ENCODE measurements around the gene TMEM201.

Gene TMEM201

DNA sequence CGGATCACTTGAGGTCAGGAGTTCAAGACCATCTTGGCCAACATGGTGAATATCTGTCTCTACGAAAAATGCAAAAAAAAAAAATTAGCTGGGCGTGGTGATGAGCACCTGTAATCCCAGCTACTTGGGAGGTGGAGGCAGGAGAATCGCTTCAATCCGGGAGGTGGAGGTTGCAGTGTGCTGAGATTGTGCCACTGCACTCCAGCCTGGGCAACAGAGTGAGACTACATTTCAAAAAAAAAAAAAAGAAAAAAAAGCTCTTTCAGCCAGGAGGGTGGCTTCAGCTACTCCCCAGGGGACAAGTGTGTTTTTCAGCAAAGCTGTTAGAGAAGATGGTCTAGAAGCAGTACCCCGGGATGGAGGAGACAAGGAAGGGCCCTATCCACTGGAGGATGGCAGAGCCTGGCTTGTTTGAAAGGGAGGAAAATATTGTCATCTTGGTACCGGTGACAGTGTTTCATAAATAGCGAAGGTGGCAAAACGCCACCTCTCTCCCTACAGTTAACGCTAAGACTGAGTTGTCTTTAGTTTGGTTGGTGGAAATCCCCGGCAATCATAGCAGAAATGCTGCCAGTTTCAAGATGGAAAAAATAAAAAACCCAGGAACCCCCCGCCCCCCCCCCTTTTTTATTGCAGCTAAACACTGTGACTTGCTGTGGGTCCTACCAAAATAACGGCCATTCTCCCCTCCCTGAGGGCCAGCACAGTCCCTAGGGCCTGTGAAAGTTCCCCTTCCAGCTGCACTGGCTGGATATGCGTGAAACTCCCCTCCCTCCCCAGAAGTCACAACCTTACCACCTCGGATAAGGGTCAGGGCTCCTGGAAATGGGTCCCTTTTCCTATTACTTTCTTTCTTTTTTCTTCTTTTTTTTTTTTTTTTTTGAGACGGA is 66.4 kb downstream of the TMEM201 start:
- DNase-seq, result peak; percentile 51

DNA sequence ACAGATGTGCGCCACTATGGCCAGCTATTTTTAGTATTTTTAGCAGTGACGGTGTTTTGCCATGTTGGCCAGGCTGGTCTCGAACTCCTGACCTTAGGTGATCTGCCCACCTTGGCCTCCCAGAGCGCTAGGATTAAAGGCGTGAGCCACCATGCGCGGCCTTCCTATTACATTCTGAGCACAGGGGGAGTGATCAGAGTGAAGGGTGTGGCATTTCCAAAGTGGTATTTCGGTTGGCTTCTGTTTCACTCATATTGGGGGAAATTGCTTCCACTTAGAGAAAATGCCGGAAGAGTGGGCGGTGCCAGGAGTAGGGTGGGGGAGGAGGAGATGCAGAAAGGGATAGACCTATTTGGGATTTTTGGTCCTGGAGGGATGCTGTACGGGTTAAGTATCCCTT is 67.1 kb downstream of the TMEM201 start:
- DNase-seq, result no peak

DNA sequence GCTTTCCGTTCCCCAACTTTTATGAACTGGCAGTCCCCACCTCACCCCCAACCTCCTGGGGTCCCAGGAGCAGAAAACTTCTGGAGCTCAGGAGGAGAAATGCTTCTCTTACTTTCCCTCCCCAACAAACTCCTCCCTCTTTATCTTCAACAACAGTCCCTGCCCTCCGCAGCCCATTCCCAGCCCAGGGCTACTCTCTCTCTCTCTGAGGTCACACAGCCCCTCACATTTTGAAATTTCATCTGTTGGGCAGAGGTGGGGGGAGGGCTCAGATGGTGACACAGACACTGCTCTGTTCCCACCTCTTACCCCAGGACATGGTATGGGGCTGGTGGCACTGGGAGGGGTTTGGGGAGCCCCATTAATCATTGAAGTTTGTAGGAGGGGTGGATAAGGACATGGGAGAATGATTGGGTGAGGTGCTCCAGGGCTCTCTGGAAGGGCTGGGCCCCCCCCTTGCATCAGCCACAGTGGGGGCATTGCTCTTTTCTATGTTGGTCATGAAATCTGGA is 68.9 kb downstream of the TMEM201 start:
- no peak for DNase-seq

DNA sequence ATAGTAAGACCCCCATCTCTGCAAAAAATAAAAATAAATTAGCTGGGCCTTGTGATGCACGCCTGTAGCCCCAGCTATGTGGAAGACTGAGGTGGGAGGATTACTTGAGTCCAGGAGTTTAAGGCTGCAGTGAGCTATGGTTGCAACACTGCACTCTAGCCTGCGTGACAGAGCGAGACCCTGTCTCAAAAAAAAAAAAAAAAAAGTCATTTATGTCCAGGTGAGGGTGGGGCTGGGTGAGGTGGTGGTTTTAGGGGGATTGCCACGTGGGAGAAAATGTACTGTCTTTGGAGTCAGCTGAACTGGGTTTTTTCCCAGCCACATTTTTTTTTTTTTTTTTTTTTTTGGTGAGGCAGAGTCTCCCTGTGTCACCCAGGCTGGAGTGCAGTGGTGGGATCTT is 69.5 kb downstream of the TMEM201 start:
- DNase-seq, result peak; percentile 9

DNA sequence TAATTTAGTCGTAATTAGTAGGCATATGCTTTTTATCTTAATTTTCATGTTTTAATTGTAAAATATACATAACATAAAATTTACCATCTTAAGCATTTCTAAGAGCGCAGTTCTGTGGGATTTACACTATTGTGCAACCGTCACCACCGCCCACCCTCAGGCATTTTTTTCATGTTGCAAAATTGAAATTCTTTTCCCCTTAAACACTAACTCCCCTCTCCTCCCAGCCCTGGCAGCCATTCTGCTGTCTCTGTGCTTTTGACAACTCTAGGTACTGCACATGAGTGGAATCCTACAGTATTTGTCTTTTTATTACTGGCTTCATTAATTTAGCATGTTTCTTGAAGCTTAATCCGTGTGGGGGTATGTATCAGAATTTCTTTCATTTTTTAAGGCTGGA is 70.6 kb downstream of the TMEM201 start:
- no peak for DNase-seq

DNA sequence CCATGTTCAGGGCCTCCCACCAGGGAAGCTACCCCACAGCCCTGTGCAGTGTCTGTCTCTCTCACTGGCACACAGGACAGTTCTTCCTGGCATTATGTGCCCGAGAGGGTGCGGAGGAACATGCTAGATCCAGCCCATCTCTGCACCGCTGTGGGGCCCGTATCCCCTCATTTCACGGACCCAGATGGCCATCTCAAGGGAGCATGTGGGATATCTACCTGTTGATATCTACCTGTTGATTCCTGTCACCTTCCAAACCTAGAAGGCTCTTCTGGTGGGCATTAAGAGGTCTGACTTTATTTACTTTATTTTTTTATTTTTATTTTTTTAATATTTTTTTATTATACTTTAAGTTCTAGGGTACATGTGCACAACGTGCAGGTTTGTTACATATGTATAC is 74.5 kb downstream of the TMEM201 start:
- DNase-seq, result no peak

Data from central memory CD4-positive, alpha-beta T cell (primary cell).